GM12878 (cell line): ENCODE results near the gene PRM3. TPM values are rescaled to one million over a fixed set of nuclear protein-coding genes. Genes with fewer than 3 reads are reported as not detected.

Source experiments
- ASH2L ChIP-seq: fragments of 300-600, 200-600 bp; sonication (generic); IDR thresholded peaks from 2 replicates; pipeline ENCODE4 v1.6.1; 2017; ENCODE audit warnings: low read depth, mild to moderate bottlenecking, borderline replicate concordance
- BCLAF1 ChIP-seq: fragments of 450-650 bp; IDR thresholded peaks from 2 replicates; pipeline ENCODE4 v1.6.1; 2017; ENCODE audit warnings: antibody characterized with exemption, mild to moderate bottlenecking, moderate library complexity
- CHD1 ChIP-seq: IDR thresholded peaks from 2 replicates; pipeline ENCODE4 v1.6.1; 2012; ENCODE audit warnings: low read depth, low read length, improper control_type of control experiment
- CUX1 ChIP-seq: IDR thresholded peaks from 2 replicates; pipeline ENCODE4 v1.6.1; 2012; ENCODE audit warnings: improper control_type of control experiment, low read depth, low read length; ENCODE audit not compliant: insufficient replicate concordance
- E2F4 ChIP-seq: IDR thresholded peaks from 2 replicates; pipeline ENCODE4 v1.6.1; 2012; ENCODE audit warnings: low read depth, low read length, improper control_type of control experiment
- ELK1 ChIP-seq: IDR thresholded peaks from 2 replicates; pipeline ENCODE4 v1.6.1; 2012; ENCODE audit warnings: low read depth, low read length, improper control_type of control experiment
- FOXM1 ChIP-seq: IDR thresholded peaks from 2 replicates; pipeline ENCODE4 v1.6.1; 2012; ENCODE audit warnings: low read depth, mild to moderate bottlenecking, inconsistent platforms, low read length, moderate library complexity
- NBN ChIP-seq: fragments of 450-650 bp; IDR thresholded peaks from 2 replicates; pipeline ENCODE4 v1.6.1; 2016
- PAX8 ChIP-seq: fragments of 450-650 bp; IDR thresholded peaks from 2 replicates; pipeline ENCODE4 v1.6.1; 2017; ENCODE audit warnings: mild to moderate bottlenecking, moderate library complexity
- SMAD5 ChIP-seq: IDR thresholded peaks from 2 replicates; pipeline ENCODE4 v1.6.1; 2016; ENCODE audit warnings: antibody characterized with exemption, low read depth
- SMC3 ChIP-seq: IDR thresholded peaks from 2 replicates; pipeline ENCODE4 v1.6.1; 2011; ENCODE audit warnings: low read length, improper control_type of control experiment, borderline replicate concordance
- TAF1 ChIP-seq: IDR thresholded peaks from 2 replicates; pipeline ENCODE4 v1.6.1; 2011; ENCODE audit warnings: mild to moderate bottlenecking, low read depth, low read length, borderline replicate concordance
- YY1 ChIP-seq: IDR thresholded peaks from 2 replicates; pipeline ENCODE4 v1.6.1; 2011; ENCODE audit warnings: low read depth, mild to moderate bottlenecking, low read length
- ZBTB4 ChIP-seq: fragments of 450-650 bp; formaldehyde crosslinking; IDR thresholded peaks from 2 replicates; pipeline ENCODE4 v1.4.0; 2022; ENCODE audit warnings: mild to moderate bottlenecking, moderate library complexity
- ZNF217 ChIP-seq: fragments of 450-650 bp; IDR thresholded peaks from 2 replicates; pipeline ENCODE4 v1.6.1; 2017; ENCODE audit warnings: antibody characterized with exemption, mild to moderate bottlenecking
- polyA plus RNA-seq, 11 experiments: library from polyadenylated mRNA; depleted of rRNA in 4 of 11; unstranded in 6 of 11; stranded (reverse) in 5 of 11; fragments of >200 nt; fragmentation: Nextera tagmentation in 4 of 11; fragmentation: Illumina TruSeq in 1 of 11; extraction: Ambion mirVana in 4 of 11; extraction: Trizol in 1 of 11; gene quantifications; 1 replicate in 1 of 11; 2 replicates in 10 of 11; pipeline versions ENCODE4 v1.2.1 to v1.2.3, GENCODE V29; 2011 to 2016; ENCODE audit warnings: inconsistent platforms in 2 of 11, missing spikeins in 2 of 11, low read depth in 1 of 11
- total RNA-seq, 4 experiments: library from RNA; depleted of rRNA in 3 of 4; stranded (reverse); fragments of >200 nt in 3 of 4; fragmentation: Illumina TruSeq in 1 of 4; extraction: Trizol in 1 of 4; gene quantifications; 2 replicates each; pipeline versions ENCODE4 v1.2.1 to v1.2.3, GENCODE V29; 2013 to 2021

The PRM3 gene
- total and polyA plus RNA-seq, 10 of the 15 experiments (the other 5 are each of a cell fraction or from before 2014, with no cell fraction given), result not detected

- TF ChIP-seq ZNF217 (no peak), E2F4 (no peak), PAX8 (no peak), CUX1 (no peak), FOXM1 (no peak), CHD1 (no peak), BCLAF1 (no peak; the same call in 1 of the 2 replicates), SMC3 (peak; percentile 19; the same call in 1 of the 2 replicates), ASH2L (no peak), NBN (no peak), ELK1 (no peak), TAF1 (no peak; the same call in 1 of the 2 replicates), YY1 (peak; percentile 49; the same call in 1 of the 2 replicates), ZBTB4 (CRISPR knock-in tag) (no peak), SMAD5 (no peak; the same call in 1 of the 2 replicates)
These were observed 18.3 kb downstream of the PRM3 start (continued) for GRCh38 chr16:11254913-11255736.
